HG02642 (cell line): ENCODE measurements around the gene SH3BP2.

ENCODE experiments used
- ATAC-seq: cut with Tn5 transposase; IDR thresholded peaks from one replicate; pipeline ENCODE4 v1.9.1; 2021; ENCODE audit warnings: mild to moderate bottlenecking; ENCODE audit not compliant: unreplicated experiment, poor library complexity

The SH3BP2 gene

DNA sequence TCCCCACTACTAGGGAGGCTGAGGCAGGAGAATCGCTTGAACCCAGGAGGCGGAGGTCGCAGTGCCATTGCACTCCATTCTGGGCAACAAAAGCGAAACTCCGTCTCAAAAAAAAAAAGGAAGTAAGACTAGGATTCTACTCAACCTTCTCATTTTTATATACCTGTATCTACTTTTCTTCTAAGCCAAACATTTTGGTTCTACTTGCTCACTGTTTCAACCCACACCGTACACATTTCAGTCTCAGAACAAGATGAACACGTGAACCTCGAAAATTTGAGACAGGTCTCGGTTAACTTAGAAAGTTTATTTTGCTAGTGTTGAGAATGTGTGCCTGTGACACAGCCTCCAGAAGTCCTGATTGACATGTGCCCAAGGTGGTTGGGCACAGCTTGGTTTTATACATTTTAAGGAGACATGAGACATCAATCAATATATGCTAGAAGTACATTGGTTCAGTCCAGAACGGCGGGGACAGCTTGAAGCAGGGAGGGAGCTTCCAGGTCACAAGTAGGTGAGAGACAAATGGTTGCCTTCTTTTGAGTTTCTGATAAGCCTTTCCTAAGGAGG lies 54.5 kb downstream of the SH3BP2 start:
- no peak for ATAC-seq

- no peak for ATAC-seq
Measured at GRCh38 chr4:2848449-2848848, 55.6 kb downstream of the SH3BP2 start.

GRCh38 chr4:2849267-2850152 lies 56.6 kb downstream of the SH3BP2 start:
- no peak for ATAC-seq

DNA sequence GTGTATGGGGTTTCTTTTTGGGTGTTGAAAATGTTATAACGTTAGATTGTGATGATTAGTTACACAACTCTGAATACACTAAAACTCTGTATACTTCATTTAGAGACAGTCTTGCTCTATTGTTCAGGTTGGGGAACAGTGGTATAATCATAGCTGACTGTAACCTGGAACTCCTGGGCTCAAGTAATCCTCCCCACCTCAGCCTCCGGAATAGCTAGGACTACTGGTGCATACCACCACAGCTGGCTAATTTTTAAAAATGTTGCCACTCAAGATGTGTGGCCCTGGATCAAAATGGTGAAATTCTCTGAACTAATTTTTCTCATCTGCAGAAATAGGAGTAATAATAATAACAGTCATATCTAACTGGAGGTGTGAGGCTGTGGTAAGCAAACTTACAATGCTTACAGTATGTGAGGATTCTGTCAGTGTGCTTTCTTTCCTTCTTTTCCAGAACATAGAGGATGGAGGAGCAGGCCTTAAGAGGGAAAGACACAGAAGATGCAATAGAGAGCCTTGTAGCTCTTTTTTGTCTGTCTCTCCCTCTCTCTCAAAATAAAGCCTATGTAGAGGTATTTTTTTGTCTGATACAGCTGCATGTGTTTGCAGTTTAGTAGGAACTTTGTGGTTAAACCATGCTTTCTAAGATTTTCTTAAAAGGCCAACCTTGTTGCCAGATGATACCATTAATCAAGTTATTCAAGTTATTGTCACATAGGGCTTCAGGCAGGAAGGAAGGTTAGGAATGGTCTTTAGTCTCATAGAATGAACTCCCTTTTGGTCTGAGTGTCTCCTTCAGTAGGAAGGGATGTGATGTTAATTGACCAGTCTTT lies 58.3 kb downstream of the SH3BP2 start:
- ATAC-seq: no peak

- no peak for ATAC-seq
Measured at GRCh38 chr4:2852481-2852921, 59.6 kb downstream of the SH3BP2 start.

GRCh38 chr4:2855584-2855983 lies 62.7 kb downstream of the SH3BP2 start:
- ATAC-seq: no peak

DNA sequence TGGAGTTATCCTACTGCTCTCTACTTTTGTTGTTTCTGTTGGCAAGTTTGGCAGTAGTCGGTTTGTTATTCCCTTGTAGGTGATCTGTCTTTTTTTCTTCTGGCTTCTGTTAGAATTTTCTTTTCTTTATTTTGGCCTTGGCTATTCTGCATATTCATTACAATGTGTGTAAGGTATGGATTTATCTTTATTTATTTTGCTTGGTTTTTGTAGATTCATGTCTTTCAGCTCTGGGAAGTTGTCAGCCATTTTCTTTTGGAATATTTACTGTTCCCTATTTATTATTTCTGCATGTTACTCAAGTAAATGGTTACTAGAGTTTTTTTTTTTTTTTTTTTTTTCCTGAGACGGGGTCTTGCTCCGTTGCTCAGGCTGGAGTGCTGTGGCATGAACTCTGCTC lies 63.4 kb downstream of the SH3BP2 start:
- no peak for ATAC-seq

- no peak for ATAC-seq
Measured at GRCh38 chr4:2857349-2857927, 64.6 kb downstream of the SH3BP2 start.

GRCh38 chr4:2858451-2859217 lies 65.7 kb downstream of the SH3BP2 start:
- ATAC-seq: no peak

- ATAC-seq: no peak
Measured at GRCh38 chr4:2859514-2859913, 66.6 kb downstream of the SH3BP2 start.

DNA sequence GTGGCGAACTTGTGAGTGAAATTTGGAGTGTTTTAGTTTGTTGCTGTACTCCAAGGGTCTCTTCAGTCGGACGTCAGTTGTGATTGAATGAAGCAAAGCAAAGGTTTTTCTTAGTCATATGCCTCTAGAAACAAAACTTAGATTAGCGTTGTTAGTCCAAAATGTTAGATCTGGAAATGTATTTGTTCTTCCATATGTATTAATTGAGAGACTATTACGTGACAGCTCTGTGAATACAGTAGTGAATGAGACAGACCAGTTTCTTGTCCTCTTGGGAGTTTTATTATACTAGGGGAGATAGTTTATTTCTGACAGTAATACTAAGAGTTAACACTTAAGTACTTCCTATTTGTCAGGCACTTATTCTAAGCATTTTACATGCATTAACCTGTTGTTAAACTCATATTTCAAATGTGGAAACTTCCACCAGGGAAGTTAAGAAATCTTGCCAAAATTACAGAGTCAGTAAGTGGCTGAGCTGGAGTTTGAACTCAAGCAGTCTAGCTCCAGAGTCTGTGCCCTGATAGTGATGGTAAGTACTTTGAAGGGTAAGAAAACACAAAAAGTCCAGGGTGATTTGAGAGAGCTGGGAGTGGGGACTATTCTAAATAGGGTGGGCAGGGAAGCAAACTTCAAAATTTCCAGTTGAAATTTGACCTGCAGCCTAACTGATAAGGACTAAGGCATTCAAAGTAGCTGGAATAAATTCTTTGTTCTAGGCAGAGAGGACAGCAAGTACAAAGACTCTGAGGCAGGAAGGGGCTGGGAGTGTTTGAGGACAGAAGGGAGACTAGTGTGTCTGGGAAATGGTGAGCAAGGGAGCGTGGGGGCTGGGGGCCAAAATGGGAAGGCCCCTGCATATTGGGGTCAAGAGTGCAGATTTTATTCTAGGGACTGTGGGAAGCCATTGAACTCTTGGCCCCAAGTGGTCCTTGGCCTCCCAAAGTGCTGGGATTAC lies 67.8 kb downstream of the SH3BP2 start:
- ATAC-seq: no peak

DNA sequence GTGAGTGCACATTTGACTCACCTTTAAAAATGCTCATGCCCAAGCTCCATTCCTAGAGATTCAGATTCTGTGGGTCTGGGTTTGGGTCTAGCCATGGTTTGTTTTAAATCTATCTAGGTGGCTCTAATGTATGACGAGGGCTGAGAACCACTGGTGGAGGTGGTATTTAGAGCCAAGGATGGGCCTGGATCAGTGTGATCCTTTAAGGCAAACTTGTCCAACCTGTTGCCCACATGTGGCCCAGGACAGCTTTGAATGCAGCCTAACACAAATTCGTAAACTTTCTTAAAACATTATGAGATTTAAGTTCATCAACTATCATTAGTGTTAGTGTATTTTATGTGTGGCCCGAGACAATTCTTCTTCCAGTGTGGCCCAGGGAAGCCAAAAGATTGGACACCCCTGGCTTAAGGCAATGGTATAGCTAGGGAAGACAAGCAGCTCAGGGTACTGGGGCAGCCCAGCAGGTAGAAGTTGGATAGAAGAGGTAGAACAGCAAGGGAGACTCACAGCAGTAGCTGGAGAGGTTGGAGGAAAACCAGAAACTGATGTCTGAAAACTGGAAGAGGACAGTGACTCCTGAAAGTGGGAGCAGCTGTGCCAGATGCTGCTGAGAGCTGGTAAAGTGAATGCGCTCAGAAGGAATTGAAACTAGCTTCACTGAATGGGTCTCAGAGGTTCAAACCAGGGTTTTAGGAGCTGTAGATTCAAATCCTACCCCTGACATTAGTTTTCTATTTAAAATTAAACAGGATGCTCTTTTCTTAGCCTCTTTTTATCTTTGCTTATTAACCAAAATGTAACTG lies 68.9 kb downstream of the SH3BP2 start:
- ATAC-seq: no peak

DNA sequence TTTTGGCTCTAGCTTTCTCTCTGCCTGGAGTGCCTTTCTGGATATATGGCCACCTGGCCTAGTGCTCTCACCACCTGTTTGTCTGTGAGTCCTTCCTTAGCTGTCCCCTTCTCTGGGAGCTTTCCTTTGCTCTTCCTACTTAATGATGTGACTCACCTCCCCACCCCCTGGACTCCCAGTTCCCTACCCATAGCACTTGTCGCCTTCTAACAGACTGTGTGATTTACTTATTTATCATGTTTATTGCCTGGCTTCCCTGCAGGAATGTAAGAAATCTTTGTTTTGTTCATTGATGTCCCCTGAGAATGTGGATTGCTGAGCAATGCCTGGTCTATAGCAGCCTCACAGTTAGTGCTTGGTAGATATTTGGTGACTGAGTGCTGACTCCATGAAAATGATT lies 69.6 kb downstream of the SH3BP2 start:
- no peak for ATAC-seq

GRCh38 chr4:2863649-2864048 lies 70.8 kb downstream of the SH3BP2 start:
- ATAC-seq: no peak

DNA sequence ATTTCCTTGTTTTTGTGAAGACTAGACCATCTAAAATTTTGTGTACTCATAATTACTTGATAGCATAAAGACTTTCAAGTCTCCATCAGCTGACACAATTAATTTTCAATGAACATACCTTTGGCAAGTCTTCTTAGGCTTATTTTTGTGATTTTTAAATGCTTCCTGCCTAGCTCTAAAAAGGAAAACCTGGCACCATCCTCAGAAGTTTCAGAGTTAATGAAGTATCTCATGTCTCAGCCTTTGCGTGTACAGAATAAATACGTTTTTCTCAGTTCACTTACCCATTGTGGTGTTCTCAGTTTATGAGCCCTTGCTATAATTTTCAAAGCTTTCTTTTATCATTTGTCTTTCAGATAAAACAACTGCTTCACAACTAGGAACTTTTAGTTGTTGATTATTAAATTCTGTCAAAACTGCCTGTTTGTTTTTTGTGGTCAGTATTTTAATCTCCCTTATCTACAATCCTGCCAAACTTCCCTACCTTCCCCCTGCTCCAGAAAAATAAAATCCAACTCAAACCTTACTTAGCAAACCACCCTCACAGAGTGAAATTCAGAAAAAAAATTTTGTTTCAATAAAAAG lies 72.4 kb downstream of the SH3BP2 start:
- no peak for ATAC-seq

GRCh38 chr4:2866160-2866861 lies 73.4 kb downstream of the SH3BP2 start:
- no peak for ATAC-seq

GRCh38 chr4:2866891-2867290 lies 74.0 kb downstream of the SH3BP2 start:
- ATAC-seq: no peak
